Caco-2 (cell line): ENCODE measurements around the gene GLB1L2. TPM values are rescaled to one million over a fixed set of nuclear protein-coding genes. Genes with fewer than 3 reads are reported as not detected.

ENCODE experiments used
- Bru-seq: library from RNA; stranded (reverse); fragments of 400-500 nt; gene quantifications from one replicate; lab custom pipeline; 2021; lab: Mats Ljungman, UMichigan
- BruChase-seq, 2 experiments: library from RNA; stranded (reverse); fragments of 400-500 nt; gene quantifications; one replicate each; lab custom pipeline; 2021; lab: Mats Ljungman, UMichigan
- BruUV-seq: library from RNA; stranded (reverse); fragments of 400-500 nt; replicated peaks from 2 replicates; lab custom pipeline; 2021; lab: Mats Ljungman, UMichigan
- CTCF ChIA-PET: fragments of 300-600 bp; sonication (Branson Sonifier 250); formaldehyde crosslinking; loops from one replicate; lab custom pipeline; 2022; ENCODE audit warnings: antibody characterized with exemption; lab: Charles Lee
- POLR2A ChIA-PET: fragments of 300-600 bp; sonication (Branson Sonifier 250); formaldehyde crosslinking; loops from one replicate; lab custom pipeline; 2022; ENCODE audit warnings: antibody characterized with exemption; lab: Charles Lee
- DNase-seq, 2 experiments: peaks; one replicate each; pipeline versions ENCODE4 v3.0.0 to v3.0.0-alpha.2; 2020 to 2022
- H3K27me3 ChIP-seq: replicated peaks from 2 replicates; pipeline ENCODE4 v1.6.0; 2011; ENCODE audit warnings: low read length; ENCODE audit not compliant: control insufficient read depth, insufficient read depth
- H3K36me3 ChIP-seq: 2 replicates; pipeline ENCODE4 v1.5.1; 2011; ENCODE audit warnings: low read length; ENCODE audit not compliant: control insufficient read depth, insufficient read depth
- H3K4me1 ChIP-seq: fragments of 250-450 bp; sonication (Bioruptor Pico); 2 replicates; pipeline ENCODE4 v1.5.1; 2020; ENCODE audit warnings: mild to moderate bottlenecking
- H3K4me3 ChIP-seq: 2 replicates; pipeline ENCODE4 v1.5.1; 2011; ENCODE audit warnings: low read depth, mild to moderate bottlenecking, control low read depth, low read length
- H3K9me3 ChIP-seq: fragments of 250-450 bp; sonication (Bioruptor Pico); 2 replicates; pipeline ENCODE4 v1.5.1; 2020; ENCODE audit warnings: mild to moderate bottlenecking, moderate library complexity
- H3K27ac Mint-ChIP-seq: one replicate; pipeline ENCODE4 v1.8.0; 2022; ENCODE audit warnings: mixed read lengths; ENCODE audit not compliant: unreplicated experiment
- H3K27me3 Mint-ChIP-seq: one replicate; pipeline ENCODE4 v1.8.0; 2022; ENCODE audit warnings: mixed read lengths; ENCODE audit not compliant: insufficient read depth, unreplicated experiment
- H3K36me3 Mint-ChIP-seq: one replicate; pipeline ENCODE4 v1.8.0; 2022; ENCODE audit warnings: mild to moderate bottlenecking, mixed read lengths; ENCODE audit not compliant: insufficient read depth, unreplicated experiment
- H3K4me1 Mint-ChIP-seq: one replicate; pipeline ENCODE4 v1.8.0; 2022; ENCODE audit warnings: low read depth, mixed read lengths; ENCODE audit not compliant: unreplicated experiment
- H3K4me3 Mint-ChIP-seq: one replicate; pipeline ENCODE4 v1.8.0; 2022; ENCODE audit warnings: mild to moderate bottlenecking, moderate library complexity, mixed read lengths; ENCODE audit not compliant: unreplicated experiment
- H3K9me3 Mint-ChIP-seq: one replicate; pipeline ENCODE4 v1.8.0; 2022; ENCODE audit warnings: mixed read lengths; ENCODE audit not compliant: unreplicated experiment
- CTCF ChIP-seq, 2 experiments: fragments of 200-600 bp in 1 of 2; IDR thresholded peaks; 1 replicate in 1 of 2; 2 replicates in 1 of 2; pipeline versions ENCODE4 v1.5.1 to v1.8.0; 2011 to 2022; ENCODE audit warnings: antibody characterized with exemption in 1 of 2, control low read depth in 1 of 2, inconsistent platforms in 1 of 2, low read depth in 1 of 2, low read length in 1 of 2, mild to moderate bottlenecking in 1 of 2, moderate library complexity in 1 of 2; ENCODE audit not compliant: insufficient read depth in 1 of 2, severe bottlenecking in 1 of 2, unreplicated experiment in 1 of 2
- intact Hi-C: fragments of 100-400 bp; cut with micrococcal nuclease; formaldehyde crosslinking; loops from one replicate; pipeline ENCODE4 v1.10.0; 2022; ENCODE audit not compliant: unreplicated experiment
- long read RNA-seq: library from polyadenylated mRNA; stranded (forward); transcript quantifications from one replicate; pipeline ENCODE4 v2.0.0, GENCODE V29; 2022
- total RNA-seq: library from RNA; stranded (reverse); gene quantifications from 2 replicates; pipeline ENCODE4 v1.2.3, GENCODE V29; 2022

GLB1L2 gene
- total RNA-seq: 15.8 TPM in 2 replicates
- Bru-seq, nascent RNA: percentile 54 among the genes with signal in this experiment
- percentile 59 among the genes with signal in this experiment for BruChase-seq, experiment 1, labeled RNA remaining after a 2-hour chase
- percentile 57 among the genes with signal in this experiment for BruChase-seq, experiment 2, labeled RNA remaining after a 6-hour chase
- long read RNA-seq, partial matches to known transcripts: 3 of 38 reads
- long read RNA-seq, other reads (novel, unspliced or antisense): 35 of 38 reads

DNA sequence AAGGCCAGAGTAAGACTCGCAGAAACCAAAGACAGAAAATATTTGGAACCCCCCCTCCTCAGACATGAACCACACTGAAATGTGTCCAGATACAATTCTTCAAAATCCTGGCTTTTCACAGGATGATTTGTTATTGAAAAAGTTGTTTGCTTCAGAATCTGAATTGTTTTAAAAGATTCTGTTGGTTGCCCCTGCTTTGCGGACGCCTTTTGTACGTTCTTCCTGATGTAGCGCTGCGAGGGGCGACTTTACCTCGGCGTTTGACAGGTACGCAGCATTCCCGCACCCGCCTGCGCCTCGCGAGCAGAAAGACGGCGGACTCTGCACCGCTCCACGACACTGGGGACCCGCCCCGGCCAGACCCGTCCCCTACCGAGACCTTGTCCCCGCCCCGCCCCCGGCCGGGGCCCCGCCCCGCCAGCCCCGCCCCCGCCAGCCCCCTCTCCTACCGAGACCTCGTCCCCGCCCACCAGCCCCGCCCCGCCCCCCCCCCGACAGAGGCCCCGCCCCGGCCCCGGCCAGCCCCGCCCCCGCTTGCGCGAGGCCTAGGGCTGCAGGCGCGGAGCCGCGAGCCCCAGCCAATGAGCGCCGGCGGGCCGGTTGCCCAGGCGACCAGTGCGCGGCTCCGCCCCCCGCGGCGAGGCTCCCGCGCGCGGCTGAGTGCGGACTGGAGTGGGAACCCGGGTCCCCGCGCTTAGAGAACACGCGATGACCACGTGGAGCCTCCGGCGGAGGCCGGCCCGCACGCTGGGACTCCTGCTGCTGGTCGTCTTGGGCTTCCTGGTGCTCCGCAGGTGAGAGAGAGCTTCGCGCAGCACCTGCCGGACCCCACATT lies at the start of gene GLB1L2:
TSS of gene GLB1L2 (plus strand) at position 635 of the 835 bp plus-strand sequence. CDS start at position 709, 74 bp downstream.
- Mint-ChIP-seq H3K9me3 (no peaks in the 10 kb centered on the region), H3K36me3 (no peaks in the 10 kb centered on the region), H3K4me1 (peaks cover 30% of the 10 kb centered on the region), H3K4me3 (peak within 1 kb of the TSS; percentile 86), H3K27me3 (peaks cover 27% of the 10 kb centered on the region), H3K27ac (peak within 1 kb of the TSS; percentile 33)
- DNase-seq: peak; percentile 92 to 94
- ChIA-PET POLR2A (no interaction called here), CTCF (interaction anchor here (0.5 to 1.7 kb wide), 4 partner anchors 9 to 70 kb away, joined by 3 to 7 read pairs (median 4); no protein-coding TSS in a partner anchor)
- TF ChIP-seq CTCF (IDR thresholded peaks at IDR 0.05; ENCODE audit: insufficient read depth in 1 of 2, low read depth in 1 of 2, low read length in 1 of 2, severe bottlenecking in 1 of 2, unreplicated experiment in 1 of 2): no peak
- BruUV-seq: no TSS peak
- Histone ChIP-seq H3K27me3 (no peaks in the 10 kb centered on the region), H3K4me3 (peak within 1 kb of the TSS; percentile 90), H3K9me3 (no peaks in the 10 kb centered on the region), H3K36me3 (no peaks in the 10 kb centered on the region), H3K4me1 (peaks cover 11% of the 10 kb centered on the region)
- intact Hi-C loops: loop anchor here (2.0 to 5.0 kb wide), 2 partner anchors 59 to 79 kb away; partner anchors contain the start of genes ACAD8 and THYN1

- no peak for TF ChIP-seq CTCF (IDR thresholded peaks at IDR 0.05; ENCODE audit: insufficient read depth in 1 of 2, low read depth in 1 of 2, low read length in 1 of 2, severe bottlenecking in 1 of 2, unreplicated experiment in 1 of 2)
- intact Hi-C loops: no loop called here
- no peak for DNase-seq
- H3K4me3 ChIP-seq: no peak overlapping the region
- Mint-ChIP-seq H3K27me3 (peaks cover 24% of the 10 kb centered on the region), H3K36me3 (peaks cover under 1% of the 10 kb centered on the region), H3K4me1 (no peaks in the 10 kb centered on the region), H3K9me3 (no peaks in the 10 kb centered on the region), H3K4me3 (no peak overlapping the region), H3K27ac (no peak overlapping the region)
- ChIA-PET POLR2A (no interaction called here), CTCF (interaction anchor here (0.6 kb wide), 2 partner anchors 232 to 744 kb away, joined by 3 to 6 read pairs; no protein-coding TSS in a partner anchor)
- BruUV-seq: no TSS peak
- H3K27me3 ChIP-seq: no peaks in the 10 kb centered on the region; the same call in none of the 2 replicates
- H3K9me3 ChIP-seq: no peaks in the 10 kb centered on the region
- no peaks in the 10 kb centered on the region for H3K36me3 ChIP-seq
- H3K4me1 ChIP-seq: no peaks in the 10 kb centered on the region
Observed at GRCh38 chr11:134282121-134283045, 49.4 kb upstream of the GLB1L2 start.
